ENCODE results near the gene IFITM1.
A peak's percentile ranks its signal among the peaks of the same experiment; 100 is the strongest.
"Not testable (repeated sequence)": the region's sequence is repeated elsewhere in the genome, so short reads cannot be mapped to it uniquely, and the experiment has no call there.

IFITM1 gene

DNA sequence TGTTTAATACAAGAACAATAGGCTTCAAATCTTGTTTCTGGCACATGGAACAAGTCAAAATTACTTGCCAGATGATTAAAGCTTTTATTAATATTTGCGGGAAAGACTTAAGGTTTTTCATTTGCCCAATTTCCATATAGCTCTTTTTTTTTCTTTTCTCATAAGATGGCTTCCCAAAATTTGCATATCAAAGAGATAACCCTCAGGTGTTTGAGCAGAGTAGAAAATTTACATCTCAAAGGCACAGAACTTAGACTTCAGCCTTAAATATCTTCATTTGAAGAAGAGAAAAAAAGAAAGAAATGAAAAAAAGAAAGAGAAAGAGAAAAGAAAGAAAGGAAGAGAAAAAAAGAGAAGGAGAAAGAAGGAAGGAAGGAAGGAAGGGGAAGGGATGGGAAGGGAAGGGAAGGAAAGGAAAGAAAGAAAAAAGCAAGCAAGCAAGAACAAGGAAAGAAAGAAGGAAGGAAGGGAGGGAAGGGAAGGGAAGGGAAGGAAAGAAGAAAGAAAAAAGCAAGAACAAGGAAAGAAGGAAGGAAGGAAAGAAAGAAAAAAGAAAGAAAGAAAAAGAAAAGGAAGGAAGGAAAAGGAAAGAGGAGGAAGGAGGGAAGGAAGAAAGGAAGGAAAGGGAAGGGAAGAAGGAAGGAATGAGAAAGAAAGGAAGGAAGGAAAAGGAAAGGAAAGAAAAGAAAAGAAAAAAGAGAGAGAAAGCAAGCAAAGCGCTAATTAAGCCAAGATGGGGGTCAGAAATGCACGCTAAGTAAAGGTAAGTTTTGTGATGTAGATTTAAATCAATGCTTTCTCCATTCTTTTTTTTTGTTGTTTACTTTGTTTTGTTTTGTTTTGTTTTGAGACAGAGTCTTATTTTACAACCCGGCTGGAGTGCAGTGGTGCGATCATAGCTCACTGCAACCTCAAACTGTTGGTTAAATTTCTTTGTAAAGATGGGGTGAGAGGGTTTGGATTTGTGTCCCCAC, 27.0 kb downstream of the IFITM1 start:
- H3K4me1 ChIP-seq: peaks cover 0 to 7% (median 0%) of the 10 kb centered on the region in 4 donors
- no peaks in the 10 kb centered on the region for H3K9me3 ChIP-seq
- no peak overlapping the region for H3K4me3 ChIP-seq
- intact Hi-C loops (cut with DNase I; ENCODE audit: low total_unique reads): no loop called here
- DNase-seq: no peak
- no peaks in the 10 kb centered on the region for H3K36me3 ChIP-seq
- no peak overlapping the region for H3K27ac ChIP-seq
- TF ChIP-seq CTCF (IDR thresholded peaks at IDR 0.05): no peak
- no peaks in the 10 kb centered on the region for H3K27me3 ChIP-seq

GRCh38 chr11:342328-342727, 28.5 kb downstream of the IFITM1 start:
- H3K27ac ChIP-seq: no peak overlapping the region

GRCh38 chr11:344836-345578, 31.2 kb downstream of the IFITM1 start:
- Histone ChIP-seq H3K36me3 (no peaks in the 10 kb centered on the region), H3K4me3 (no peak overlapping the region), H3K9me3 (no peaks in the 10 kb centered on the region), H3K4me1 (no peaks in the 10 kb centered on the region), H3K27ac (no peak overlapping the region), H3K27me3 (no peaks in the 10 kb centered on the region)
- intact Hi-C loops (cut with DNase I; ENCODE audit: low total_unique reads): no loop called here
- no peak for TF ChIP-seq CTCF (IDR thresholded peaks at IDR 0.05)
- no peak for DNase-seq

More at GRCh38 chr11:342328-342727, 28.5 kb downstream of the IFITM1 start:
- no peaks in the 10 kb centered on the region for H3K36me3 ChIP-seq
- TF ChIP-seq CTCF (IDR thresholded peaks at IDR 0.05): no peak
- H3K27me3 ChIP-seq: no peaks in the 10 kb centered on the region
- no peak overlapping the region for H3K4me3 ChIP-seq
- H3K4me1 ChIP-seq: no peaks in the 10 kb centered on the region
- no peak for DNase-seq
- intact Hi-C loops (cut with DNase I; ENCODE audit: low total_unique reads): no loop called here
- H3K9me3 ChIP-seq: no peaks in the 10 kb centered on the region

- Histone ChIP-seq H3K9me3 (no peaks in the 10 kb centered on the region), H3K27me3 (no peaks in the 10 kb centered on the region), H3K27ac (no peak overlapping the region), H3K4me3 (no peak overlapping the region), H3K4me1 (peaks cover 0 to 3% (median 0%) of the 10 kb centered on the region in 4 donors), H3K36me3 (no peaks in the 10 kb centered on the region)
- no peak for TF ChIP-seq CTCF (IDR thresholded peaks at IDR 0.05)
- no peak for DNase-seq
- intact Hi-C loops (cut with DNase I; ENCODE audit: low total_unique reads): no loop called here
Measured at GRCh38 chr11:346529-346928, 32.7 kb downstream of the IFITM1 start.

- H3K36me3 ChIP-seq; H3K27ac ChIP-seq; intact Hi-C loops (cut with DNase I; ENCODE audit: low total_unique reads); H3K4me3 ChIP-seq; H3K9me3 ChIP-seq; H3K27me3 ChIP-seq: not testable (repeated sequence)
- peaks cover 0 to 22% (median 18%) of the 10 kb centered on the region in 4 donors for H3K4me1 ChIP-seq
- DNase-seq: peak in 1 of 2 donors; percentile 51
Measured at GRCh38 chr11:349270-349954, 35.6 kb downstream of the IFITM1 start.

DNA sequence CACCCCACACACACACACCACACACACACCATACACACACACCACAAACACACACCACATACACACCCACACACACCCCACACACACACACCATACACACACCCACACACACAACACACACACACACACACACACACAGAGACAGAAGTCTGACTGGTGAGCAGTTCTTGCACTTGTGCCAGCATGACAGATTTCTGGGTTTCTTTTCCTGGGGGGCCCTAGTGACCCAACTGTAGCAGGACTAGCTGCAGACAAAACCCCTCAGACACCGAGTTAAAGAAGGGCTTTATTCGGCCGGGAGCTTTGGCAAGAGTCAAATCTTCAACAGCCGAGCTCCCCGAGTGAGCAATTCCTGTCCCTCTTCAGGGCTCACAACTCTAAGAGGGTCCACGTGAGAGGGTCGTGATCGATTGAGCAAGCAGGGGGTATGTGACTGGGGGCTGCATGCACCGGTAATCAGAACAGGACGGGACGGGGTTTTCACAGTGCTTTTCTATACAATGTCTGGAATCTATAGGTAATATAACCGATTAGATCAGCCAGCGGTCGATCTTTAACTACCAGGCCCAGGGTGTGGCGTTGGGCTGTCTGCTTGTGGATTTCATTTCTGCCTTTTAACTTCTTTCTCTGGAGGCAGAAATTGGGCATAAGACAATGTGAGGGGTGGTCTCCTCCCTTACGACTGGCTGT, 36.3 kb downstream of the IFITM1 start:
- peaks cover 0 to 27% (median 20%) of the 10 kb centered on the region in 4 donors for H3K4me1 ChIP-seq
- peak in 1 of 2 donors; percentile 7 for DNase-seq
- intact Hi-C loops (cut with DNase I; ENCODE audit: low total_unique reads); H3K4me3 ChIP-seq; H3K27ac ChIP-seq; H3K27me3 ChIP-seq; H3K9me3 ChIP-seq; H3K36me3 ChIP-seq: not testable (repeated sequence)
